ENCODE data around the gene PSMB11.

PSMB11 gene

GRCh38 chr14:23078692-23079116, 36.7 kb downstream of the PSMB11 start:
- Histone ChIP-seq H3K36me3 (ENCODE audit: insufficient read depth) (no peaks in the 10 kb centered on the region), H3K9ac (no peak overlapping the region), H3K27me3 (ENCODE audit: insufficient read depth, low read depth) (no peaks in the 10 kb centered on the region), H2AFZ (ENCODE audit: low read depth) (no peak overlapping the region), H3K27ac (no peak overlapping the region), H4K20me1 (ENCODE audit: insufficient read depth) (no peaks in the 10 kb centered on the region), H3K4me3 (IDR thresholded peaks at IDR 0.05; ENCODE audit: insufficient read depth, low read depth, low read length) (no peak overlapping the region), H3K4me2 (no peak overlapping the region), H3K79me2 (ENCODE audit: insufficient read depth, low read depth) (no peaks in the 10 kb centered on the region), H3K4me1 (ENCODE audit: low read depth, poor library complexity, severe bottlenecking) (no peaks in the 10 kb centered on the region)
- no peak for TF ChIP-seq CTCF (conservative IDR thresholded peaks at IDR 0.05; ENCODE audit: low read depth, low read length)

GRCh38 chr14:23079716-23080115, 37.7 kb downstream of the PSMB11 start:
- H3K27ac ChIP-seq = no peak overlapping the region
- TF ChIP-seq CTCF (conservative IDR thresholded peaks at IDR 0.05; ENCODE audit: low read depth, low read length) = no peak
- no peak overlapping the region for H3K9ac ChIP-seq
- H3K79me2 ChIP-seq (ENCODE audit: insufficient read depth, low read depth) = no peaks in the 10 kb centered on the region
- no peaks in the 10 kb centered on the region for H3K36me3 ChIP-seq (ENCODE audit: insufficient read depth)
- no peaks in the 10 kb centered on the region for H3K4me1 ChIP-seq (ENCODE audit: low read depth, poor library complexity, severe bottlenecking)
- H2AFZ ChIP-seq (ENCODE audit: low read depth) = no peak overlapping the region
- no peak overlapping the region for H3K4me3 ChIP-seq (IDR thresholded peaks at IDR 0.05; ENCODE audit: insufficient read depth, low read depth, low read length)
- no peaks in the 10 kb centered on the region for H4K20me1 ChIP-seq (ENCODE audit: insufficient read depth)
- no peak overlapping the region for H3K4me2 ChIP-seq
- no peaks in the 10 kb centered on the region for H3K27me3 ChIP-seq (ENCODE audit: insufficient read depth, low read depth)

DNA sequence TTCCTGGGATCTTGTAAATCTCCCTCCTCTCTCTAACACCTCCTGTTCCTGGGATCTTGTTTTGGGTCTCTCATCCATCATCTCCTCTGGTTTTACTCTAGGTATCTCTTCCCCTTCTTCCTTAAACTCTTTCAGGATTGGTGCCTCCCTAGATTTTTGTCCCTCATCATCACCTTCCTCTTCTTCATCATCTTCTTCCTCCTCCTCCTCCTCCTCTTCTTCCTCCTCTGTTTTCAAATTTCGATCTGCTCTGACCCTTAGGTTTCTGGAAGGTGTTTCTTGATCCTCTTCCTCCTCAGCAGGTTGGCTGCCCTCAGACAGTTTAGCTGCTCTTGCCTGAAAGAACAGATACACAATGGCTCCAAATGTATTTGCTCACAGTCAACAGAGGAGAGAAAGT, 38.5 kb downstream of the PSMB11 start:
- Histone ChIP-seq H3K27ac (no peak overlapping the region), H3K27me3 (ENCODE audit: insufficient read depth, low read depth) (no peaks in the 10 kb centered on the region), H3K4me3 (IDR thresholded peaks at IDR 0.05; ENCODE audit: insufficient read depth, low read depth, low read length) (no peak overlapping the region), H3K4me1 (ENCODE audit: low read depth, poor library complexity, severe bottlenecking) (no peaks in the 10 kb centered on the region), H4K20me1 (ENCODE audit: insufficient read depth) (no peaks in the 10 kb centered on the region), H2AFZ (ENCODE audit: low read depth) (no peak overlapping the region), H3K36me3 (ENCODE audit: insufficient read depth) (no peaks in the 10 kb centered on the region), H3K9ac (no peak overlapping the region), H3K4me2 (no peak overlapping the region), H3K79me2 (ENCODE audit: insufficient read depth, low read depth) (no peaks in the 10 kb centered on the region)
- no peak for TF ChIP-seq CTCF (conservative IDR thresholded peaks at IDR 0.05; ENCODE audit: low read depth, low read length)

- no peak overlapping the region for H3K4me3 ChIP-seq (IDR thresholded peaks at IDR 0.05; ENCODE audit: insufficient read depth, low read depth, low read length)
- no peak for TF ChIP-seq CTCF (conservative IDR thresholded peaks at IDR 0.05; ENCODE audit: low read depth, low read length)
- no peak overlapping the region for H3K9ac ChIP-seq
- H3K27me3 ChIP-seq (ENCODE audit: insufficient read depth, low read depth) = no peaks in the 10 kb centered on the region
- no peaks in the 10 kb centered on the region for H3K4me1 ChIP-seq (ENCODE audit: low read depth, poor library complexity, severe bottlenecking)
- H3K27ac ChIP-seq = no peak overlapping the region
- no peak overlapping the region for H2AFZ ChIP-seq (ENCODE audit: low read depth)
- H3K79me2 ChIP-seq (ENCODE audit: insufficient read depth, low read depth) = no peaks in the 10 kb centered on the region
- no peaks in the 10 kb centered on the region for H4K20me1 ChIP-seq (ENCODE audit: insufficient read depth)
- no peaks in the 10 kb centered on the region for H3K36me3 ChIP-seq (ENCODE audit: insufficient read depth)
- H3K4me2 ChIP-seq = no peak overlapping the region
Observed at GRCh38 chr14:23085458-23085857, 43.4 kb downstream of the PSMB11 start.
